Measurements from ENCODE around the gene GCC2. TPM values are rescaled to one million over a fixed set of nuclear protein-coding genes. Genes with fewer than 3 reads are reported as not detected.
"Not testable (repeated sequence)": the region's sequence is repeated elsewhere in the genome, so short reads cannot be mapped to it uniquely, and the experiment has no call there.

The GCC2 gene
- total and polyA plus RNA-seq, 2 experiments from 2014 or later: 39.4 to 48.1 TPM

DNA sequence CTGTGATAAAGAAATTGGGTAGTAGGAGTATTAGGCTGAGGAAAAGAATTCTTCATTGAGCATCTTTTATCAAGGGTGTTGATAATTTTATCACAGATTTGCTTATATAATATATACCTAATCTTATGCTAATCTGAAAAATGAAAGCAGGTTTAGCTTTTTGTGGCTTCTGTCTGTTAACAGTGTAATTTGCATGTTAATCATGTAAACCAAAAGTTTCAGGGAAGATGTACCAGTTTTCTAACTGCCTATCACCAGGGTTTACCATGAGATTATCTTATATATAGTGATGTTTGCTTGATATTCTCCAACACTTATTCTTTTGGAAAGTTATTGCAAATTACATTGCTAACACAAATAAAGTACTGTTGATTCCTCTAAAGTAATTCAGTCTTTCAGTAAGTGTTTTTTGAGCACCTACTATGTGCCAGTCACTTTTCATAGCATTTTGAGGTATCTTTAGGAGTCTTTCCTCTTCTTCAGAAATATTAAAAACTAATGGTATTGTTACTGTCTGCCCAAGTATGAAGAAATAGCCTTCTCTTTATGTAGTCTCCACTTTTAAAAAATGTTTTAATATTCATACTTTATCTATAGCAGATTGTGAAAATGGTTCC is 41.6 kb downstream of the GCC2 start:
- Histone ChIP-seq H3K4me2 (no peak overlapping the region), H3K4me1 (ENCODE audit: insufficient read depth) (peaks cover 7% of the 10 kb centered on the region), H3K79me2 (peaks cover 4% of the 10 kb centered on the region), H3K9me2 (replicated peaks; ENCODE audit: insufficient read depth) (no peaks in the 10 kb centered on the region), H3K27me3 (no peaks in the 10 kb centered on the region), H3K4me3 (no peak overlapping the region), H2AFZ (no peak overlapping the region), H4K20me1 (ENCODE audit: insufficient read depth, poor library complexity, severe bottlenecking) (no peaks in the 10 kb centered on the region), H3K36me3 (replicated peaks; ENCODE audit: insufficient read depth, low read depth) (no peaks in the 10 kb centered on the region), H3K9me3 (ENCODE audit: low read depth) (no peaks in the 10 kb centered on the region), H3K27ac (no peak overlapping the region)
- no peak for DNase-seq (ENCODE audit: low spot score)
- TF ChIP-seq EZH2 (IDR thresholded peaks at IDR 0.05; ENCODE audit: borderline replicate concordance): no peak
- TF ChIP-seq CTCF (IDR thresholded peaks at IDR 0.05; ENCODE audit: poor library complexity): no peak
- no peak for TF ChIP-seq EZH2phosphoT487 (IDR thresholded peaks at IDR 0.05; ENCODE audit: low read depth, severe bottlenecking, unreplicated experiment)

DNA sequence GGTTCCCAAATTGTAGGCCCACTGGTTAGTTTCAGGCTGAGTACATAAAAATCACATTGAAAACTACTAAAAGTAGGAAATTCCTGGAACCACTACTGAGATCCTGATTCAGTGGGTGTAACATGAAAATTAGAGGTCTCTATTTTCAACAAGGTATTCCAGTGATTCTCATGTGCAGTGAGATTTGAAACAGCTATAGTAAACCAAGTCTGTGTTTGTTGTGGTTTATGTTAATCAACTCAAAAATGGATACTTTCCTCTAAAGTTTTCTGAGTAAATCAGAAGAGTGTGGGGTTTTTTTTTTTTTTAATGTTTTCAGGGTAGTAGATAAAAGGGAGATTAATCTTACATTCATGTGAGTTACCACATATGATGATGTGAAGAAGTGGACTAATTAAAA is 42.8 kb downstream of the GCC2 start:
- Histone ChIP-seq H3K36me3 (replicated peaks; ENCODE audit: insufficient read depth, low read depth) (no peaks in the 10 kb centered on the region), H2AFZ (no peak overlapping the region), H3K27me3 (no peaks in the 10 kb centered on the region), H3K9me2 (replicated peaks; ENCODE audit: insufficient read depth) (no peaks in the 10 kb centered on the region), H4K20me1 (ENCODE audit: insufficient read depth, poor library complexity, severe bottlenecking) (no peaks in the 10 kb centered on the region), H3K27ac (peak overlapping the region; percentile 68), H3K4me3 (no peak overlapping the region), H3K4me2 (peak overlapping the region; percentile 12), H3K4me1 (ENCODE audit: insufficient read depth) (peaks cover 7% of the 10 kb centered on the region), H3K79me2 (peaks cover 4% of the 10 kb centered on the region), H3K9me3 (ENCODE audit: low read depth) (no peaks in the 10 kb centered on the region)
- DNase-seq (ENCODE audit: low spot score): no peak
- TF ChIP-seq EZH2 (IDR thresholded peaks at IDR 0.05; ENCODE audit: borderline replicate concordance): no peak
- TF ChIP-seq CTCF (IDR thresholded peaks at IDR 0.05; ENCODE audit: poor library complexity): no peak
- TF ChIP-seq EZH2phosphoT487 (IDR thresholded peaks at IDR 0.05; ENCODE audit: low read depth, severe bottlenecking, unreplicated experiment): no peak

DNA sequence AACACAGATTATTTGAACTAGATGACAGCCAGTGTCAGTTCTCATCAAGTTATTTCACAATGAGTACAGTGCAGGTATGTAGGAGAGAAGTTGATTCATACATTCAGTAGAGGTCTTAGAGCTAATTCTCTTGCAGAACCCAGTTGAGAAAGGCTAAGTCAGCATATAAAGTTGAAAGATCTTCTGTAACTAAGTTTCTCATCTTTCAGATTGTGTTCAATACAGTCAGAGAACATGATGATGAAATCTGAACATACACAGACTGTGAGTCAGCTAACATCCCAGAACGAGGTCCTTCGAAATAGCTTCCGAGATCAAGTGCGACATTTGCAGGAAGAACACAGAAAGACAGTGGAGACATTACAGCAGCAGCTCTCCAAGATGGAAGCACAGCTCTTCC is 43.4 kb downstream of the GCC2 start:
- peaks cover 4% of the 10 kb centered on the region for H3K79me2 ChIP-seq
- peak overlapping the region; percentile 68 for H3K27ac ChIP-seq
- no peak overlapping the region for H2AFZ ChIP-seq
- no peaks in the 10 kb centered on the region for H3K27me3 ChIP-seq
- no peak for TF ChIP-seq EZH2 (IDR thresholded peaks at IDR 0.05; ENCODE audit: borderline replicate concordance)
- TF ChIP-seq EZH2phosphoT487 (IDR thresholded peaks at IDR 0.05; ENCODE audit: low read depth, severe bottlenecking, unreplicated experiment): no peak
- no peak for TF ChIP-seq CTCF (IDR thresholded peaks at IDR 0.05; ENCODE audit: poor library complexity)
- H3K9me2 ChIP-seq (replicated peaks; ENCODE audit: insufficient read depth): no peaks in the 10 kb centered on the region
- H3K4me1 ChIP-seq (ENCODE audit: insufficient read depth): peaks cover 7% of the 10 kb centered on the region
- WGBS (ENCODE audit: low lambda C conversion rate, missing lambda C conversion rate): 69% methylated on average over 4 of the region's 4 CpGs
- no peaks in the 10 kb centered on the region for H3K9me3 ChIP-seq (ENCODE audit: low read depth)
- DNase-seq (ENCODE audit: low spot score): peak; percentile 44
- no peak overlapping the region for H3K4me2 ChIP-seq
- H3K36me3 ChIP-seq (replicated peaks; ENCODE audit: insufficient read depth, low read depth): no peaks in the 10 kb centered on the region
- H4K20me1 ChIP-seq (ENCODE audit: insufficient read depth, poor library complexity, severe bottlenecking): no peaks in the 10 kb centered on the region
- H3K4me3 ChIP-seq: no peak overlapping the region

- not testable (repeated sequence) for H3K4me3 ChIP-seq; H3K27me3 ChIP-seq; H2AFZ ChIP-seq; H3K27ac ChIP-seq; H3K79me2 ChIP-seq; H4K20me1 ChIP-seq (ENCODE audit: insufficient read depth, poor library complexity, severe bottlenecking); H3K4me1 ChIP-seq (ENCODE audit: insufficient read depth); H3K9me3 ChIP-seq (ENCODE audit: low read depth); H3K9me2 ChIP-seq (replicated peaks; ENCODE audit: insufficient read depth); H3K4me2 ChIP-seq; DNase-seq (ENCODE audit: low spot score); H3K36me3 ChIP-seq (replicated peaks; ENCODE audit: insufficient read depth, low read depth)
- WGBS (ENCODE audit: low lambda C conversion rate, missing lambda C conversion rate): 78% methylated on average over 2 of the region's 3 CpGs
These were observed 47.2 kb downstream of the GCC2 start for GRCh38 chr2:108496167-108496566.

DNA sequence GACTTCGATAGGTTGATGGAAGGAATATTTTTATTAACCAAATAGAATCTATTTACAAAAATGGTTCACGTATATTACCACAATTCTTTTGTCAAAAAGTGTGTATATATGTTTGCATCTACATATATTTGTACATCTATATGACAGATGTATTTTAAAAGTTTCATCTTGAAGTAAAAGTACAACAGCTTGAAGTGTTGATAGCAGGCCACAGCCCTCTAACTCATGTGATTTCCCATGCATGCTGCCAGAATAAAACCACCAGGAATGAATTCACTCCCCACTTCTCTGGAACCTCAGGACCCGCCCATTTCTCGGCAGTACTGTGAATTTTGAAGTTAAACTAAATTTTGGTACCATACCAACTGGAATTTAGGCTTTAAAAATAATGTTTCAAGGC is 58.6 kb downstream of the GCC2 start:
- H2AFZ ChIP-seq; H3K4me1 ChIP-seq (ENCODE audit: insufficient read depth); H3K9me2 ChIP-seq (replicated peaks; ENCODE audit: insufficient read depth); H3K9me3 ChIP-seq (ENCODE audit: low read depth); H3K27me3 ChIP-seq; H3K36me3 ChIP-seq (replicated peaks; ENCODE audit: insufficient read depth, low read depth); DNase-seq (ENCODE audit: low spot score); H3K4me2 ChIP-seq; H3K27ac ChIP-seq; H3K79me2 ChIP-seq; H4K20me1 ChIP-seq (ENCODE audit: insufficient read depth, poor library complexity, severe bottlenecking); H3K4me3 ChIP-seq: not testable (repeated sequence)
- 100% methylated on average over 4 of the region's 4 CpGs for WGBS (ENCODE audit: low lambda C conversion rate, missing lambda C conversion rate)

DNA sequence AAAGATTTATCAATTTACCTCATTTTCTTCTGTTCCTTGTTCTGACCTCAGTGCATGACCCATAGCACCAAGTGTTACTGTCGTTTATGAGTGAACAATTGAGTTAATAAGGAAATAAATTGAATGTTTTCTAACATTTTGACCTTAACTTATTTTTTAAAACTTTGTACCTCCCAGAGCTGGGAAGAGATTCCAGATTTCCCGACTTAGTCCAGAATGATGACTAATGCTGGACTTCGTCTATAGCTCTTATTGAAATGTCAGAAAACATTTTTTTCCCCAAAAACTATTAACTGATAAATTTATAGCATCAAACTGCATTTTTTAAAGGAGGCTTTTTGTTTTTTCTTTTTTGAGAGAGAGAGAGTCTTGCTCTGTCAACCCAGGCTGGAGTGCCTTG is 63.4 kb downstream of the GCC2 start:
- H4K20me1 ChIP-seq (ENCODE audit: insufficient read depth, poor library complexity, severe bottlenecking); H3K4me1 ChIP-seq (ENCODE audit: insufficient read depth); H3K4me3 ChIP-seq; DNase-seq (ENCODE audit: low spot score); H3K36me3 ChIP-seq (replicated peaks; ENCODE audit: insufficient read depth, low read depth); H3K9me2 ChIP-seq (replicated peaks; ENCODE audit: insufficient read depth); H3K27me3 ChIP-seq; H3K27ac ChIP-seq; H3K9me3 ChIP-seq (ENCODE audit: low read depth); H2AFZ ChIP-seq; H3K79me2 ChIP-seq; H3K4me2 ChIP-seq: not testable (repeated sequence)
- WGBS (ENCODE audit: low lambda C conversion rate, missing lambda C conversion rate): 88% methylated on average over 3 of the region's 3 CpGs

Measured in hepatocyte (in vitro differentiated cells).